HepG2 (cell line): ENCODE measurements around the gene ABHD6. TPM values are rescaled to one million over a fixed set of nuclear protein-coding genes. Genes with fewer than 3 reads are reported as not detected.

ENCODE experiments used
- ARNT ChIP-seq: fragments of 450-650 bp; IDR thresholded peaks from 2 replicates; pipeline ENCODE4 v1.6.1; 2017
- ATF2 ChIP-seq: sonication (generic); formaldehyde crosslinking; IDR thresholded peaks from 2 replicates; pipeline ENCODE4 v1.4.0; 2020; ENCODE audit warnings: missing genetic modification reagents
- HES4 ChIP-seq: sonication (generic); formaldehyde crosslinking; IDR thresholded peaks from 2 replicates; pipeline ENCODE4 v1.9.0; 2021; ENCODE audit warnings: mild to moderate bottlenecking, missing genetic modification reagents, borderline replicate concordance
- HMG20A ChIP-seq: IDR thresholded peaks from 2 replicates; pipeline ENCODE4 v1.6.1; 2016; ENCODE audit warnings: borderline replicate concordance
- HMG20B ChIP-seq: conservative IDR thresholded peaks from 2 replicates; pipeline ENCODE4 v1.6.1; 2016; ENCODE audit warnings: missing genetic modification reagents, missing compliant biosample characterization
- HOXD1 ChIP-seq: sonication (generic); formaldehyde crosslinking; IDR thresholded peaks from 2 replicates; pipeline ENCODE4 v1.5.0; 2020; ENCODE audit warnings: missing genetic modification reagents
- IRF9 ChIP-seq: sonication (generic); formaldehyde crosslinking; IDR thresholded peaks from 2 replicates; pipeline ENCODE4 v1.8.0; 2022; ENCODE audit warnings: missing genetic modification reagents, mild to moderate bottlenecking, borderline replicate concordance
- KDM5A ChIP-seq: fragments of 200-600 bp; sonication (generic); IDR thresholded peaks from 2 replicates; pipeline ENCODE4 v1.7.0; 2018; ENCODE audit warnings: antibody characterized with exemption, mild to moderate bottlenecking, low read length, borderline replicate concordance
- NFYC ChIP-seq: IDR thresholded peaks from 2 replicates; pipeline ENCODE4 v1.6.1; 2016; ENCODE audit warnings: missing genetic modification reagents, missing compliant biosample characterization
- NR0B2 ChIP-seq: sonication (generic); formaldehyde crosslinking; IDR thresholded peaks from 2 replicates; pipeline ENCODE4 v1.4.0; 2020; ENCODE audit warnings: mild to moderate bottlenecking, missing genetic modification reagents
- NR2F1 ChIP-seq, 2 experiments: fragments of 450-650 bp in 1 of 2; formaldehyde crosslinking in 1 of 2; IDR thresholded peaks; 2 replicates each; pipeline versions ENCODE4 v1.5.0 to v1.6.1; 2016 to 2020; ENCODE audit warnings: mild to moderate bottlenecking in 1 of 2, missing compliant biosample characterization in 1 of 2, missing genetic modification reagents in 1 of 2, moderate library complexity in 1 of 2
- NR3C1 ChIP-seq: sonication (generic); formaldehyde crosslinking; IDR thresholded peaks from 2 replicates; pipeline ENCODE4 v1.4.0; 2020; ENCODE audit warnings: missing genetic modification reagents
- PATZ1 ChIP-seq: sonication (generic); formaldehyde crosslinking; IDR thresholded peaks from 2 replicates; pipeline ENCODE4 v1.4.0; 2020; ENCODE audit warnings: missing genetic modification reagents
- RBFOX2 ChIP-seq: fragments of 200-400 bp; formaldehyde crosslinking; IDR thresholded peaks from 2 replicates; pipeline ENCODE4 v1.6.1; 2017; ENCODE audit warnings: low read depth, mild to moderate bottlenecking, low read length
- RELA ChIP-seq: sonication (generic); formaldehyde crosslinking; IDR thresholded peaks from 2 replicates; pipeline ENCODE4 v1.4.0; 2020; ENCODE audit warnings: missing genetic modification reagents
- SP1 ChIP-seq, 2 experiments: fragments of 450-650 bp in 1 of 2; sonication (generic) in 1 of 2; formaldehyde crosslinking in 1 of 2; IDR thresholded peaks; 2 replicates each; pipeline versions ENCODE4 v1.4.0 to v1.6.1; 2016 to 2020; ENCODE audit warnings: missing genetic modification reagents in 1 of 2
- WIZ ChIP-seq: sonication (generic); formaldehyde crosslinking; IDR thresholded peaks from 2 replicates; pipeline ENCODE4 v1.5.1; 2020; ENCODE audit warnings: mild to moderate bottlenecking, missing genetic modification reagents
- ZBTB38 ChIP-seq: sonication (generic); formaldehyde crosslinking; IDR thresholded peaks from 2 replicates; pipeline ENCODE4 v1.5.1; 2020; ENCODE audit warnings: mild to moderate bottlenecking, missing genetic modification reagents
- ZFP41 ChIP-seq: sonication (generic); formaldehyde crosslinking; IDR thresholded peaks from 2 replicates; pipeline ENCODE4 v1.4.0; 2020; ENCODE audit warnings: mild to moderate bottlenecking, missing genetic modification reagents, borderline replicate concordance
- ZKSCAN5 ChIP-seq: sonication (generic); formaldehyde crosslinking; IDR thresholded peaks from 2 replicates; pipeline ENCODE4 v1.5.1; 2020; ENCODE audit warnings: mild to moderate bottlenecking, missing genetic modification reagents
- ZMYM4 ChIP-seq: sonication (generic); formaldehyde crosslinking; IDR thresholded peaks from 2 replicates; pipeline ENCODE4 v1.8.1; 2023; ENCODE audit warnings: mild to moderate bottlenecking, missing genetic modification reagents
- ZNF12 ChIP-seq: sonication (generic); formaldehyde crosslinking; IDR thresholded peaks from 2 replicates; pipeline ENCODE4 v1.5.0; 2020; ENCODE audit warnings: missing genetic modification reagents
- ZNF24 ChIP-seq: fragments of 450-650 bp; IDR thresholded peaks from 2 replicates; pipeline ENCODE4 v1.6.1; 2017; ENCODE audit warnings: antibody characterized with exemption, mild to moderate bottlenecking
- ZNF614 ChIP-seq: IDR thresholded peaks from 2 replicates; pipeline ENCODE4 v1.6.1; 2018; ENCODE audit warnings: missing biosample characterization, missing genetic modification reagents, inconsistent platforms, borderline replicate concordance
- ZNF660 ChIP-seq: sonication (generic); formaldehyde crosslinking; IDR thresholded peaks from 2 replicates; pipeline ENCODE4 v1.5.1; 2020; ENCODE audit warnings: mild to moderate bottlenecking, low read depth, missing genetic modification reagents, borderline replicate concordance
- ZNF713 ChIP-seq: sonication (generic); formaldehyde crosslinking; IDR thresholded peaks from 2 replicates; pipeline ENCODE4 v1.4.0; 2020; ENCODE audit warnings: mild to moderate bottlenecking, missing genetic modification reagents
- polyA plus RNA-seq, 8 experiments: library from polyadenylated mRNA; depleted of rRNA in 3 of 8; stranded (reverse) in 7 of 8; unstranded in 1 of 8; fragments of >200 nt; fragmentation: Illumina TruSeq in 4 of 8; extraction: Trizol in 4 of 8; gene quantifications; 2 replicates each; pipeline versions ENCODE4 v1.2.1 to v1.2.3, GENCODE V29; 2011 to 2016; ENCODE audit warnings: low read depth in 4 of 8, missing spikeins in 1 of 8, mixed read lengths in 1 of 8; ENCODE audit not compliant: insufficient read depth in 1 of 8
- total RNA-seq, 5 experiments: library from RNA; depleted of rRNA; stranded (reverse); fragments of >200 nt; fragmentation: Illumina TruSeq; extraction: Trizol; gene quantifications; 2 replicates each; pipeline ENCODE4 v1.2.3, GENCODE V29; 2016; ENCODE audit warnings: low read depth in 1 of 5

Gene ABHD6
- total and polyA plus RNA-seq, 2 of the 13 experiments (the other 11 are each of a cell fraction or from before 2014, with no cell fraction given) = 9.0 to 17.2 TPM

- TF ChIP-seq ZNF660 (CRISPR knock-in tag) (no peak), PATZ1 (CRISPR knock-in tag) (peak; percentile 93), ZNF614 (peak; percentile 77; the same call in 1 of the 2 replicates), SP1 (IDR thresholded peaks at IDR 0.05) (no peak), SP1 (CRISPR knock-in tag; IDR thresholded peaks at IDR 0.05) (0 out of 2 replicates have a peak, but pooled peaks have one; percentile 13), ATF2 (0 out of 2 replicates have a peak, but pooled peaks have one; percentile 27), HMG20A (peak; percentile 81; the same call in 1 of the 2 replicates), NR3C1 (CRISPR knock-in tag) (no peak), KDM5A (no peak), ARNT (no peak), ZFP41 (no peak), IRF9 (CRISPR knock-in tag) (no peak), ZNF12 (no peak), RBFOX2 (no peak), ZKSCAN5 (CRISPR knock-in tag) (0 out of 2 replicates have a peak, but pooled peaks have one; percentile 70), HMG20B (CRISPR knock-in tag) (peak; percentile 71; the same call in 1 of the 2 replicates), ZNF24 (no peak), ZNF713 (CRISPR knock-in tag) (no peak), NFYC (CRISPR knock-in tag) (no peak), ZBTB38 (CRISPR knock-in tag) (0 out of 2 replicates have a peak, but pooled peaks have one; percentile 62), NR0B2 (CRISPR knock-in tag) (no peak), WIZ (CRISPR knock-in tag) (0 out of 2 replicates have a peak, but pooled peaks have one; percentile 49), HOXD1 (CRISPR knock-in tag) (no peak), RELA (CRISPR knock-in tag) (no peak), NR2F1 (CRISPR knock-in tag; IDR thresholded peaks at IDR 0.05) (peak; percentile 95 to 99), ZMYM4 (CRISPR knock-in tag) (no peak), HES4 (CRISPR knock-in tag) (no peak)
These were observed 48.6 kb upstream of the ABHD6 start (continued) for GRCh38 chr3:58188921-58189451.
